GM12891 (cell line): ENCODE results near the gene DAB2IP.

Experiments
- DNase-seq: peaks from one replicate; pipeline ENCODE4 v3.0.0; 2011; ENCODE audit warnings: low spot score; ENCODE audit not compliant: insufficient read length
- FAIRE-seq: peaks from 2 replicates; lab custom pipeline; 2011; peaks lifted over from hg19 to GRCh38; lab: Jason Lieb, UNC
- PAX5 ChIP-seq: IDR thresholded peaks from 2 replicates; pipeline ENCODE4 v1.6.1; 2011; ENCODE audit warnings: low read length, moderate library complexity, mild to moderate bottlenecking; ENCODE audit not compliant: insufficient read depth, severe bottlenecking
- POLR2A ChIP-seq: IDR thresholded peaks from 2 replicates; pipeline ENCODE4 v1.6.1; 2011; ENCODE audit warnings: low read depth, low read length, control low read depth
- POLR2AphosphoS5 ChIP-seq: IDR thresholded peaks from 2 replicates; pipeline ENCODE4 v1.6.1; 2011; ENCODE audit warnings: low read depth, low read length, control low read depth
- POU2F2 ChIP-seq: IDR thresholded peaks from 2 replicates; pipeline ENCODE4 v1.6.1; 2011; ENCODE audit warnings: low read depth, mild to moderate bottlenecking, control low read depth, low read length, moderate library complexity
- SPI1 ChIP-seq: IDR thresholded peaks from 2 replicates; pipeline ENCODE4 v1.6.1; 2011; ENCODE audit warnings: low read depth, low read length, control low read depth
- TAF1 ChIP-seq: IDR thresholded peaks from 2 replicates; pipeline ENCODE4 v1.6.1; 2011; ENCODE audit warnings: low read depth, low read length, control low read depth

The DAB2IP gene

DNA sequence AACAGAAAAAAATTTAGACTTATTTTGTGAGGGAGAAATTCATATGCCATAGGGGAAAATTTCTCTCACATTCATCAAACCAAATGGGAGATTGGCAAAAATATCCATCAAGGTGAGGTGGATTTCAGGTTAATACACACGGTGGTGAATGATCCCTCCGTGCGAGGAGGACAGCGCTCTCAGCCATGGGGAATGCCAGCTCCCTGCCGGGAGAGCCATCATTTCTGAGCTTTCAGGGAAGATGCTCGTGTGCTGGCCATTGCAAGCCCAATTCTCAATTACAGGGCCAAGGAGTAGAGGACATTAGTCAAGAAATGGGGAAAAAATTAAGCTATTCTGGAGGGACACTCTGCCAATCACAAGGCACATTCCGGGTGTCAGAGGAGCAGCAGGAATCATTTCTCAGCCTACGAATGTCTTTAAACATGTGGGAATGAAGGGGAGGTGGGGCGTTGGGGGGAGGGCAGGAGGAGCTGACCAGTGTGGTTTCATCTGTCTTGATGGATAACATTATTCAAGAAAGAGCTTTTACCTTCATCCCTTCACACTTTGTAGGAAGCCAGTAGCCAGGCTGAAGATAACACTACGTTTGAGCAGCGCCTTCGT, 165.5 kb downstream of the DAB2IP start:
- FAIRE-seq (no peak), DNase-seq (no peak)
- no peak for TF ChIP-seq PAX5

DNA sequence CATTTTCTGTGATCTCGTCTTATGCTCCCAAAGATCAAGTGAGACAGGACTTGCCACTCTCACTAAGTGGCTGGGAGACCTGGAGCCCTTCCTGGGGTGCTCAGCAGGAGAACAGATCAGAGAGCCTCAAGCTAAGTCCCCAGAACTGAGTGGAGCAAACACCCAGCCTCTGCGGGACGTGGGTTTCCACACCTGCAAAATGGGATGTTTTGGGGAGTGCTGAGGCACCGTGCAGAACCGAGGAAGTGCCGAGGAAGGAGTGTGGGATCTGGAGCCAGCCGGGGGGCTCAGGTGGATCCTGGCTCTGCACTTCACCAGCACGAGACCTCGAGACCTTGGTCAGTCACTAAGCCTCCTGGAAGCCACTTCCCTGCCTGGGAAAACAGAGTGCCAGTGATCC, 166.0 kb downstream of the DAB2IP start:
- FAIRE-seq (no peak), DNase-seq (no peak)
- TF ChIP-seq TAF1 (no peak), POLR2A (no peak), POU2F2 (no peak), PAX5 (no peak), POLR2AphosphoS5 (no peak), SPI1 (no peak)

DNA sequence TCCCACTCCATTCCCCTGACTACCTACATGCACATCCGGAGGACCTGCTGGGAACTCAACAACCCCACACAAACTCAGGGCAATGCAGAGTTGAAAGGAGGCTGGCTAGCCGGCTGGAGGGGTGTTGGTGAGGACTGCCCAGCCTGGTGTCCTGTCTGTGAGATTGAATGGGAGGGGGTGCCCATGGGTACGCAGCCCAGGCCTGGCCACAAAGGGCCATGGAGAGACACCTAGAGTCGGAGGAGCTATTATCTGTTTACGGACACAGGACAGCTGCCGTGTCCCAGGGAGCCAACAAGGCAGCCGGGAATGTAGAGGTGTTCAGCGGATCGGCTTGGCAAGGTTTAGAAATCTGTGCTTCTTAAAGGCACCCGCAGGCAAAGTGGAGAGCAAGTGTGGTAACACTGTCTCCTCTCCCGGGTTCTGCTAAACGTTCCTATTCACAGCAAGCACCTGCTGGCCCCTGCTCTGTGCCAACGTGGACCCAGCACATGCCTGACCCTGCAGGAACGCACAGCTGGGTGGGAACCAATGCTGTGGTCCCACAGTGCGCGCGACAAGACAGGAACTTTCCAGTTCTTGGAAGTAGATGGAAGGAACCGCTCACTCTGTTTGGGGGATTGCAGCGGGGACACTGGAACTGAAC, 166.7 kb downstream of the DAB2IP start:
- TF ChIP-seq POLR2A (no peak), POLR2AphosphoS5 (no peak), TAF1 (no peak), PAX5 (no peak), POU2F2 (no peak), SPI1 (no peak)
- DNase-seq (no peak), FAIRE-seq (no peak)

DNA sequence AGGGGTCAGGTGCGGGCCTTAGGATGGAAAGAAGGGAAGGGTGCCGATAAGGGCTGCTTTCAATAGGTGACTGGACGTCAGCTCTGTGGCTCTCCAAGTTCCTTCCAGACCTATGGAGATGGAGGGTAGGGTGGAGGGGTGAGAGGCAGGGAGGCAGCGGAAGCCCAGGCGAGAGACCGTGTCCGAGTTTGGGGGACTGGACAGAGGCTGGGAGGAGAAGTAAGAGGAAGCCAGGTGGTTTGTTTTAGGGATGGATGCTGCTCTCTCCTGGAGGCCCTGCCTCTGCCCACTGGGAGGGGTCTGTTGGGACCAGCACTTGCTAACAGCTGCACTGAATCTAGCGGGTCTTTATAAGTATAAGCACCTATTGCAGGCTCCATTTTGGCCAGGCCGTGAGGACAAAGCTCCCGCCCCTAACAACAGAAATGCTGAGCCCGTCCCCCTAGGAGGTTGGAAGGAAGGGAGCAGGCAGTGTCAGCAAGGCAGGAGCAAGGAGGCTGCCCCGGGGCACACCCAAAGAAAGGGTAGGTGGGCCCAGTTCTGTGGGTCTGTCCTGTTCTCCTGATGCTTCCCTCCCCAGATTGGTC, 167.5 kb downstream of the DAB2IP start:
- DNase-seq (no peak), FAIRE-seq (no peak)
- TF ChIP-seq POLR2AphosphoS5 (no peak), TAF1 (no peak), POLR2A (no peak), SPI1 (no peak), POU2F2 (no peak), PAX5 (no peak)

DNA sequence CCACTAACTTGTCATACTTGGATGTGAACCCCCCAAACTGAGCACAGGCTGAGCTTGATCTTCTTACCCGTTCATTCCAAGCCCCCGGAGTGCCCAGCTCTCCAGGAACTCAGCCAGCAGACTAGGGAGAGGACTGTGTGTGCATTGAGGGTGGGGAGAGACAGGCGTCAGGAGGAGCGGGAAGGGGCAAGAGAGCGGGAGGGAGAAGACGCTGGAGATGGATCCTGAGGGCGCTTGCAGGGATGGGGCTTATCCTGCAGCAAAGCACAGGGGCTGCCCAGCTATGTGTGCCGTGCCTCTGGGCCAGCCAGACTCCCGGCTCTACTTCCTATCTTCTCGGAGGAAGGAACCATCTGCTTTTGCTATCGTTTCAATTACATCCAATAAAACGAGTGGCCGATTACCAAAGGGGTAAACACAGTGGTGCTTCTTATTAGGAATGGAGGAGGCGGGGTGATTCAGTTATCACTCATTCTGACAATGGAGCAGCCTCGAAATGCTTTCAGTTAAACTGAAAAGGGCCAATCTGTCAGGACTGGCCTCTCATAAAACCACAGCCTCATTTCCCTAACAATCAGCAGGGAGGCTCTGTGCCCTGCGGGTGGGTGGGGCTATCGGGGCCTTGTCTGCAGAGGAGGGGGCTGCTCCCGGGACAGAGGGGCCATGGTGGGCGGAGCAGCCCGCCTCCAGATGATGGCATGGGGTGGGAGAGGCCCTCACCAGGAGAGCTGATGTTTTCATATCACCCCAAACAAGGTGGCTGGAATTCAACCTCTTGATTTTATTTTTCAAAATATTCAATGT, 168.2 kb downstream of the DAB2IP start:
- FAIRE-seq: no peak
- no peak for DNase-seq
- TF ChIP-seq POLR2A: no peak
- no peak for TF ChIP-seq SPI1
- no peak for TF ChIP-seq POU2F2
- no peak for TF ChIP-seq TAF1
- TF ChIP-seq PAX5: no peak

DNA sequence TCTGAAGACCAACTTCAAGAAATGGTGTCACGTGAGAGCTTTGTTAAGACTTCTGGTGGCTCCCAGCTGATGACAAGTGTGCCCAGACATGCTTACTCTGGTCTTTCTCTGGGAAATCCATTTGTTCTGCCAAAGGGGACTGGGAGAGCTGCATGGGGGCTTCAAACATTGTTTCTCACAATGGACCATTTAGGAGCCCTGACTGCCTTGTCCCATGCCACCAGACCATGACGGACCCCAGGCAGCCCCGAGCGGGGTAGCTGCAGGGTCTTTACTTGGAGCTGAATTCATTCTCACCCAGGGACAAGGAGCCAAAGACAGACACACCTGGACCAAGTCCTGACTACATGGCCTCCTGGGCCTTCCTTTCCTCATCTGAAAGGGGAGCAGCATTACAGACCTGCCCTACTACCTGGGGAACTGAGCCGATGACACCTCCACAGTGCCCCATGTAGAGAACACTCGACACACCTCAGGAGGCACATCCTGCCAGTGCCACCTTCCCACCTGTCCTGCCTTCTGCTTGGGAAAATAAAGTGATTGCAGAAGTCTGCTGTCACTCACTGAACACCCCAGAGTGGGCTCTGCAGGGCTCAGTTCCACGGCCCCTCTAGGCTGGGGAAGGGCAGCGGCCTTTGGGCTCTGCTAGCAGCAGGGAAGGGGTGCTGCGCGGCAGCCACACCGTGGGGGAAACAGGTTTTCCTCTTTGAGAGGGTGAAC, 169.0 kb downstream of the DAB2IP start:
- FAIRE-seq (no peak), DNase-seq (no peak)
- TF ChIP-seq POU2F2: no peak

DNA sequence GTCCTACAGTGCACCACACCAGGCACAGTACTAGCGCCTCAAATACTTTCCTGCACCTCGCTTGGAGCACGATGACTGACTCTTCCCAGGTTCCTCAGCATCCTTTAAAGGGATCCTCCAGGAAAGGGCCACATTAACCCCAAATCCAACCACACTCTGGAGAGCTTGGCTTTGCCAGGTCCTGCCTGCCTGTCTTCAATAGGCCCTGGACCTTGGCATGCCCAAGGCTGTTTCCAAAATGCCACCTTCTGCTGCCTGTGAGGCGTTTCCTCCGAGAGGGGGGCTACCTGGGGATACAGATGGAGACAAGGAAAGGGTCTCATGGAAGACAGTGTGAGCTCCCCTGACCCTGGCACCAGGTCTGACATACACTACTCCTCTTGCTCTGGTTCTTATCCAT, 169.9 kb downstream of the DAB2IP start:
- FAIRE-seq (no peak), DNase-seq (no peak)
- TF ChIP-seq POLR2AphosphoS5 (no peak), SPI1 (no peak), PAX5 (no peak)

DNA sequence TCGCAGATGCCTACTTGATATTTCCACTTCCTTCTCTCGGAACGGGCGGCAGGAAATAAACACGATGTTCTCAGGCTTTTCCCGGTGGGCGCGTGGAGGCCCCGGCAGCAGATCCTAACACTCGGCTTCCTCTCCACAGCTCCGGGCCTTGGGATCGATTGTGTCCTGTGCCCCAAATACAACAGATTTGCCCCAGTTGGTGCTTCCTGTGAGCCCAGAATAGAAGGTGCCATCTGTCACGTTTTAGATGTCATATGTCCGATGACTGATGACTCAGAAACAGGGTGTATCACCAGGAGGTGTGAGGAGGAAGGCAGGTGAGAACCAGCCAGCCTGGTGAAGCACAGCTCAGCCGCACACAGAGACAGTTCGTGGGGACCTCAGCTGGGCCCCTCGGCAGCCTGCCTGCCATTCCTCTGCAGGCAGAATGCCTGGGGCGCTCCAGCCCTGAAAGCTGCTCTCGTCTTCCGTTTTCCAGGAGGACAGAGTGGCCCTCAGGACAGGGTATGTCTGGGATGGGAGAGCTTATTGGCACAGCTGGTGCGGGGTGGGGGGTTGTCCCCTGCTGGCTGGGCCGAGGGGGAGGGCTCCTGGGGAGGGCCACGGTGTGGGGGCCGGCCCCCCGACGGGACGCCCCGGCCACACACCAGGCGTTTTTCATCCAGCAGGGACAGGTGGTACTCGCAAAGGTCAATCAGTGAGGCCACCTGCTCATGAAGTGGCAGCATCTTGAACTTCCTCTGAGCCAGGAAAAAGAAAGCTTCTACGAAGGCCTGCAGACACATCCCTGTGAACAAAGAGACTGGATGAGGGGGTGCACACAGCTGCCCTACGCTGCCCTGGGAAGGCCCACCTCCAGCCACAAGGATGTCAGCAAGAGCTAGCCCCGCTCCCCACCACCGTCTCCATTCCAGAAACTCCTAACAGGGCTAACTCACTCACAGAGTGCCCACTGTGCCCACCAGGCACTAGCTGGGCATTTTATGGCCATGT, 171.0 kb downstream of the DAB2IP start:
- TF ChIP-seq POLR2AphosphoS5 (no peak), TAF1 (no peak), PAX5 (no peak), POLR2A (no peak)
- no peak for FAIRE-seq

DNA sequence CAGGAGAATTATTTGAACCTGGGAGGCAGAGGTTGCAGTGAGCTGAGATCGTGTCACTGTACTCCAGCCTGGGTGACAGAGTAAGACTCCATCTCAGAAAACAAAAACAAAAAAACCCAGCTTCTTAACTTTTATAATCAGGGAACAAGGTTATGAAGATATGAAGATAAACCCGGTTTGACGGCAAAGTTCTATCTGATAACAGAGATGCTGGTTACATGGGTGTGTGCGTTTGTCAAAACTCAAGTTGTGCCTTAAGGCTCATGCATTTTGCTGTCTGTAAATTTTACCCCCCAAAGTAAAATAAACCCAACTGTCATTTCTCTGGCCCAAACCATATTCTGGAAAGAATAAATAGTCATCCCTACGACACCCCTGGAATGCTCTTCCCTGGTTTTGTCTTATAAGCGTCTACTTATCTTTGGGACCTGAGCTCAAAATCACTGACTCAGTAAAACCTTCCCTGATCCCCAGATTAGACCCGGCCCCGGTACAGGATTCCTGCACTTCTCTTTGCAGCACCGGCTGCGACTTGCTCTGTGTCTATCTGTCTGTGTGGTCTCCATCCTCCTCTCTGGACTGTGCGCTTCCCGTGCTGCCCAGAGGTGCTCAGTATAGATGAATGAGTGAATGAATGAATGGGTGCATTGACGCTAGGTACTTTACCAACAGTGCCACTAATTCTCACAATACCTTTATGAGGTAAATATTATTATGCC, 172.2 kb downstream of the DAB2IP start:
- TF ChIP-seq POLR2AphosphoS5 (no peak), SPI1 (no peak), POLR2A (no peak), PAX5 (no peak), TAF1 (no peak)
- DNase-seq (no peak), FAIRE-seq (no peak)

More for the DNA sequence above, 171.0 kb downstream of the DAB2IP start:
- DNase-seq: no peak
